ENCODE results near the gene GPATCH11.

The GPATCH11 gene

DNA sequence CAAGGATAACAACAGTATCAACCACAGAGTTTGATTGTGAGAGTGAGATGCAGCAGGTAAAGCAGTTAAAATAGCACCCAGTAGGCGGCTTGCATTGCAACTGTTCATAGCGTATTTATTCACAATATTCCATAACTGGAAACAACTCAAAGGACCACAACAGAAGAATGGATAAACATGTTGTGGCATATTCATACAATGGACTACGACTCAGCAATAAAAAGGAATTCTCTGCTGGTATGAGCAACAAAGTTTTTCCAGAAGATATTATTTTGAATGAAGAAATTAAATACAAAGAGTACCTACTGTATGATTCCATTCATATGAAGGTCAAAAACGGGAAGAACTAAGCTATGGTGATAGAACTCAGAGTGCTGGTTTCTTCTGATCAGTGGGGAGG is 25.2 kb downstream of the GPATCH11 start:
- no peak for DNase-seq

- no peak for DNase-seq
Measured at GRCh38 chr2:37110306-37111212, 26.2 kb downstream of the GPATCH11 start.

GRCh38 chr2:37111958-37112357 is 27.6 kb downstream of the GPATCH11 start:
- no peak for DNase-seq

GRCh38 chr2:37117566-37117965 is 33.2 kb downstream of the GPATCH11 start:
- DNase-seq = no peak

DNA sequence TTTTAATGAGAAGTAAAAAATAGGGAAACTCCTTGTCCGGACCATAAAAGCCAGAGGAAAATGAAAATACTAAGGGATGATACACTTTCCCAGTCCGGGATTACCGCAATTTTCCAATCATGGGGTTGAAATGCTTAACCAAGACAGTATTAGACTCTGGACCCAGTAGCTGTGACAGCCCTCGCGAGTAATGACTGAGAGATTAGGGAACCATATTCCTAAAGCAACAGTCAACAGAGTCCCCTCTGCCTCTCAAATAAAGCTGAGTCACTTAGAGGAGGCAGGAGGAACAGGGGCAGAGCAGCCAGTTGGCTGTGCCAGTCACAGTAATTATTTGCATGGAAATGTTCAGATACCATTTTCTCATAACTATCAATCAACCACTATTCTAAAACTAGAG is 34.8 kb downstream of the GPATCH11 start:
- no peak for DNase-seq

- DNase-seq = no peak
Measured at GRCh38 chr2:37125416-37125815, 41.1 kb downstream of the GPATCH11 start.

GRCh38 chr2:37132914-37133313 is 48.6 kb downstream of the GPATCH11 start:
- no peak for DNase-seq

GRCh38 chr2:37142546-37142945 is 58.2 kb downstream of the GPATCH11 start:
- no peak for DNase-seq

DNA sequence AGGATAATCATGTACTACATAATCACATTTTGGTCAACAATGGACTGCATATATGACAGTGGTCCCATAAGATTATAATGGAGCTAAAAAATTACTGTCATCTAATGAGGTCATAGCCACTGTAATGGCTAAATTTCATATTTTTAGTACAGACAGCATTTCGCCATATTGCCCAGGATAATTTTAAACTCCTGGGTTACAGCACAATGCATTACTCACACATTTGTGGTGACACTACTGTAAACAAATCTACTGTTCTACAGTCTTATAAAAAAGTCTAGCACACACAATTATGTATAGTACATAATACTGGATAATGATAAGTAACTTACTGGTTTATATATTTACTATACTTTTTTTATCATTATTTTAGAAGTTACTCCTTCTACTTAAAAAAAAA is 59.7 kb downstream of the GPATCH11 start:
- no peak for DNase-seq

- DNase-seq = no peak
Measured at GRCh38 chr2:37146062-37146461, 61.7 kb downstream of the GPATCH11 start.

DNA sequence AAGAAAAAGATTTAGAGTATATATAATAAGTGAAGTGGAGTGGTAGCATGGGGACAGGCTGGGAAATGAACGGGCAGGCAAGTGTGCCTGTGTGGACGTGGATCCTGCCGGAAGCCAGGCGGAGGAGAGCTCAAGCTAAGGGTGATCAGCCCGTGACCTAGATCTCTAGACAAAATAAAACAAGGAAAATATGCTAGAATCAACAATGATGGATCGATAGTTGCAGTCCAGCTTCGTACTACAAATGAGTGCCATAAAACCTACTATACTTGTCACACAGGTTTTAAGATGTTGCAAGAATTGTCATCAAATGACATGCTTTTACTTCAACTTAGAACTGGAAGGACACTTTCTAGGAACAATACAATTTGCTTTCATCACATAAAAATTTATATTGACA is 64.0 kb downstream of the GPATCH11 start:
- DNase-seq = no peak
